Right cardiac atrium (tissue), 5 donors: ENCODE data around the gene TMEM220. TPM values are rescaled to one million over a fixed set of nuclear protein-coding genes. Genes with fewer than 3 reads are reported as not detected.
A peak's percentile ranks its signal among the peaks of the same experiment; 100 is the strongest.
"Not testable (repeated sequence)": the region's sequence is repeated elsewhere in the genome, so short reads cannot be mapped to it uniquely, and the experiment has no call there.

Source experiments
- ATAC-seq, 2 donors: fragments of 200-7000 bp; cut with Tn5 transposase; one replicate each; pipeline versions ENCODE4 v1.8.0 to v1.9.1; 2020; ENCODE audit warnings: moderate library complexity in 2 of 2, mild to moderate bottlenecking in 1 of 2
- DNase-seq, 3 donors: peaks; one replicate each; pipeline ENCODE4 v3.0.0-alpha.2; 2020
- H3K27ac ChIP-seq: one replicate; pipeline ENCODE4 v1.5.1; 2013; ENCODE audit warnings: mild to moderate bottlenecking, low read length, control low read depth, moderate library complexity
- H3K27me3 ChIP-seq: one replicate; pipeline ENCODE4 v1.6.1; 2013; ENCODE audit not compliant: control insufficient read depth, insufficient read depth
- H3K4me1 ChIP-seq: one replicate; pipeline ENCODE4 v1.6.1; 2013; ENCODE audit warnings: low read length; ENCODE audit not compliant: control insufficient read depth, insufficient read depth
- H3K4me3 ChIP-seq: one replicate; pipeline ENCODE4 v1.5.1; 2013; ENCODE audit warnings: low read length, control low read depth
- H3K9me3 ChIP-seq: one replicate; pipeline ENCODE4 v1.6.1; 2013; ENCODE audit warnings: low read length; ENCODE audit not compliant: control insufficient read depth
- WGBS: extraction: QIAGEN DNeasy Blood & Tissue Kit; methylation state at CpG from one replicate; pipeline ENCODE4 v1.1.7; 2013; 5-methylcytosine and 5-hydroxymethylcytosine counted together
- intact Hi-C, 4 donors: fragments of 100-400 bp; cut with DNase I; formaldehyde crosslinking; loops; one replicate each; pipeline versions ENCODE4 v1.11.0 to v1.14.0; 2022 to 2023
- polyA plus RNA-seq: library from polyadenylated mRNA; stranded (reverse); fragments of 200-250 nt; gene quantifications from one replicate; pipeline ENCODE4 v1.2.3, GENCODE V29; 2013
- total RNA-seq, 4 donors: library from RNA; stranded (reverse); fragmentation: NEBNext Ultra II Directional; extraction: Animal tissue kit (Norgen Biotek cat#: 25700); gene quantifications; one replicate each; pipeline ENCODE4 v1.2.1, GENCODE V29; 2021
- donor health status: healthy with polysubstance abuse.
- donor health status: DM: no; HTN: yes; CAD: no.
- donor health status: DM: no; HTN: no; CAD: no.
- donor health status: DM: no; HTN: yes; CAD: no; lungs with severe emphysema.
- donor health status: DM: yes; HTN: yes; CAD: no.

TMEM220 gene
- total and polyA plus RNA-seq, 5 donors, result 5.8 to 15.2 (median 8.3) TPM

DNA sequence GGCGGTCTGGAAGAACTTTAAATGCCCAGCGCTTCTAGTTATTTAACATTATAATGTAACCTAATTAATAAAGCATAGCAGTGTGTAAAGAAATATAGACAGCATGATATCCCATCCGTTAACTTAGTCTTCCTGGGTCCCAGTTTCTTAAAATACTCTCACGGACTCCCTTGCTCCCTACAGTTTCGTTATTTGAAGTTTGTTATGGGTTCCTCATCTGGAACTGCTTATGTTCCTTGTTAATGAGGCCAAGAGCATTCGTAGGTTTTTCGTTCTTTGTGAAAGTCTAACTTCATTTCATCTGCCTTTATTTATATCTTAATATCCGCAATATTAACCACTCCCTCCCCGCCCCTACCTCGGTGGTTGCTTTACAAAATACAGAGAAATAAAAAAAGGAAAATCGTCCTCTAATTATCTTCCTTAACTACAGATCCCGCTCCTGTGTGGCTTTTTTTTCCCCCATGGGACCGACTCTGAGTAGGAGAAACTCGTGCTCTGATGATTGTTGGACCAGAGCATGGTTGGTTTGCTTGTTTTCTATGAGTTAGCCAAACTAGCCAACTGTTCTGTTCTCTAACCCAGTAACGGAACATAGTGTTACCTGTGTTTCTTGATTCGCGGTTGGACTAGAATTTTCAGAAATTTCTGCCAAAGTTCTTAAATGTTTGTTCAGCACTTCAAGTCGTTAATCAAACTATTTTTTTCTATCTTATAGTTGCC lies 31.6 kb downstream of the TMEM220 start:
- Histone ChIP-seq H3K27me3 (no peaks in the 10 kb centered on the region), H3K9me3 (no peaks in the 10 kb centered on the region), H3K4me1 (peaks cover 2% of the 10 kb centered on the region), H3K27ac (peak overlapping the region; percentile 1), H3K4me3 (peak overlapping the region; percentile 86)
- no peak for DNase-seq
- 18% methylated on average over 18 of the region's 18 CpGs for WGBS
- intact Hi-C loops, result no loop called here
- ATAC-seq, result no peak

DNA sequence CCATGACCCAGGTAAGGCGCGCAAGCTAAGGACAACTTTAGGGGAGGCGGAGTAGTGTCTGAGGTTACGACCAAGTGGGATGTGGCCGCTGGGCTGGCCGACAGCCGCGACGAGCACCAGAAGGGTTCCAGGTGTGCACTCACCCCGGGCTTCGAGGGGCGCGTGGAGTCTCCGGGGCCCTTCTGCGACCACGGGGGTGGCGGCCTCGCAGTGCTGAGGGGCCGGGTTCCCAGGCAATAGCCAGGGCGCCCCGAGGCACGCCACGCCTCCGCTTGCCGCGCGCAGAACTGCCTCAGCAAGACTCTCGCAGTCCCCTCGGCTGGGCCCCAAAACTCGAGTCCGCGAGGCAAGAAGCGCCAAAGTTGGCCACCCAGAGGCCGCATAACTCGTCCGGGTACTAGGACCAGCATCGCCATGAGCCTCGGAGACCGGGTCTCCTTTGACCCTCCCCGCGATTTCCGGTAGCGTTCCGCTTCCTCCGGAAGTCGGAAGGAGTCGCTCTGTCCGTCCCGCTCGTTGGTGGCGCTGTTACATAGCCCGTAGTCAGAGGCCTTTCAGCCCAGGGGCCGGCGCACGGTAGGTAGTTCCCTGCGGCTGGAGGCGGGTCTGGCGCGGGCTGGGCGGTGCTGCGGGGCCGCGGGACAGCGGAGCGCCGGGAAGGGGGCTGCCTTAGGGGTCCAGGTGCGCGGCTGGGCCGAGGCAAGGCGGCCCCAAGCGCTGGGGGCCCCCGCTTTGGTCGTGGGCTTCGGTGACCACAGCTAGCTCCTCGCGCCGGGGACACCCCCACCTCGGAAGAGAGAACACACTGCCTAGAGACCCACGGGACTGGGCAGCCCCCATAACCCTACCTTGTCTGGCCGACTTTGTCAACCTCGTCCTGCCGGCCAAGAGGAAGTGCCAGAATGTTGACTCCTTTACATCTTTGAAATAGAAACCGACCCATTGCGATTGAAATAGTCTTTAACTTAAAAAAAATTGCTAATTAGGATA lies 32.4 kb downstream of the TMEM220 start, which contains the start of the genes ADPRM and SCO1:
ADPRM (plus strand) TSS at position 503 of the 990 bp plus-strand sequence. CDS start 7,333 bp downstream, outside the sequence.
SCO1 (minus strand) TSS at position 442 of the 990 bp plus-strand sequence; CDS start at position 416, 26 bp downstream.
- peak within 1 kb of the TSS; percentile 74 for H3K27ac ChIP-seq
- H3K4me3 ChIP-seq, result peak within 1 kb of the TSS; percentile 86
- ATAC-seq, result peak; percentile 99 to 100
- WGBS, result under 1% methylated on average over 84 of the region's 84 CpGs
- no peaks in the 10 kb centered on the region for H3K27me3 ChIP-seq
- DNase-seq, result peak; percentile 96 to 98 (median 96)
- no peaks in the 10 kb centered on the region for H3K9me3 ChIP-seq
- H3K4me1 ChIP-seq, result no peaks in the 10 kb centered on the region
- intact Hi-C loops, result no loop called here

DNA sequence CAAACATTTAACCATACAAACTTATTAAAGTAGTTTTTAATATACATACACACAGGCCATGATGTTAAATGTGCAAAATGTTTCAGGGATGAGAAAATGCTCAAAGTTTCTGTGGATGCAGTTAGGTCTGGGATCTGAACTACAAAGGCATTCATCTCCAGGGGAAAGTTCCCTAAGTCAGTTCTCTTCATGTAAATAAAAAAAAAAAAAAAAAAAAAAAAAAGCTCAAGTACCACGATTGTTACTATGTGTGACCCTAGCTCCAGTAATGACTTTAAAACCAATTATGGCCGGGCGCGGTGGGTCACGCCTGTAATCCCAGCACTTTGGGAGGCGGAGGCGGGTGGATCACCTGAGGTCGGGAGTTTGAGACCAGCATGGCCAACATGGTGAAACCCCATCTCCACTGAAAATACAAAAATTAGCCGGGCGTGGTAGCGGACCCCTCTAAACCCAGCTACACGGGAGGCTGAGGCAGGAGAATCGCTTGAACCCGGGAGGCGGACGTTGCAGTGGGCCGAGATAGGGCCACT lies 33.9 kb downstream of the TMEM220 start:
- DNase-seq, intact Hi-C loops, H3K9me3 ChIP-seq, H3K27me3 ChIP-seq, H3K4me1 ChIP-seq, ATAC-seq, H3K27ac ChIP-seq, H3K4me3 ChIP-seq: not testable (repeated sequence)
- 91% methylated on average over 17 of the region's 17 CpGs for WGBS

DNA sequence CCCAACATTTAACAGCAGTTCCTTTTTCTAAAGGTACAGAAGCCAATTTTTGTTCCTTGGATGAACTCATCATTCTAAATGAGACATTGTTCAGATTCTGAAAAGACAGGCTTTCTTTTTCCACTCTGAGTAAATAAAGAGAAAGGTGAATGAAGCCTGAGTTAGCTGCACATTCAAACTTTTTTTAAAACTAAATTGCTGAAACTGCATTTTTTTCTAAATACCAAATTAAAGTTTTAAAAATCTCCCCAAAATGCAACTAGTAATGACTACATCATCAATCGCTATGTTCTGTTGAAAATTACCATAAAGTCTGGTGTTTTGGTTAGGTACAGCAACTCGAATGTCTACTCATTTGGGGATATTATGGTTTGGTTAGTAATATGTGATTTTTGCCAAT lies 42.3 kb downstream of the TMEM220 start:
- no peak for DNase-seq
- Histone ChIP-seq H3K9me3 (no peaks in the 10 kb centered on the region), H3K27me3 (no peaks in the 10 kb centered on the region), H3K4me1 (no peaks in the 10 kb centered on the region), H3K4me3 (no peak overlapping the region), H3K27ac (no peak overlapping the region)
- ATAC-seq, result no peak
- intact Hi-C loops, result no loop called here
- WGBS, result 93% methylated on average over 2 of the region's 2 CpGs

DNA sequence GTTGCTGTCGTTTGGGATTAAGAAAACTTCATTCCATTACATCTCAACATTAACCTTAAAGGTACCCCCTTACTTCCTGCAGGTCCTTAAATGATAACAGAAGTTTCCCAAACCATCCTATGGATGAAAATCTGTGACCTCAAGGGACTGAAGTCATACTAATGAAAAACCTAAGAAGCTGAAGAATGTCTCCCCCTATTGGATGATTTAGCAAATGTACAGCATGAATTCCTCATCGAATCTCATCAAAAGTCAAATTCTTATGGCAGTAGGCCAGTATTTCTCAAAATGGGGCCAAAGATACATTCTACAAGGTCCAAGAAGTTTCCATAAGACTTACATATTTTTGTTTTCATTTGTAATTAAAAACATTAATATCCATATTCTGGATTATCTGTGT lies 46.0 kb downstream of the TMEM220 start:
- Histone ChIP-seq H3K4me1 (no peaks in the 10 kb centered on the region), H3K27ac (no peak overlapping the region), H3K4me3 (no peak overlapping the region), H3K9me3 (no peaks in the 10 kb centered on the region), H3K27me3 (no peaks in the 10 kb centered on the region)
- 71% methylated on average over 2 of the region's 2 CpGs for WGBS
- DNase-seq (no peak), ATAC-seq (no peak)
- intact Hi-C loops, result no loop called here

DNA sequence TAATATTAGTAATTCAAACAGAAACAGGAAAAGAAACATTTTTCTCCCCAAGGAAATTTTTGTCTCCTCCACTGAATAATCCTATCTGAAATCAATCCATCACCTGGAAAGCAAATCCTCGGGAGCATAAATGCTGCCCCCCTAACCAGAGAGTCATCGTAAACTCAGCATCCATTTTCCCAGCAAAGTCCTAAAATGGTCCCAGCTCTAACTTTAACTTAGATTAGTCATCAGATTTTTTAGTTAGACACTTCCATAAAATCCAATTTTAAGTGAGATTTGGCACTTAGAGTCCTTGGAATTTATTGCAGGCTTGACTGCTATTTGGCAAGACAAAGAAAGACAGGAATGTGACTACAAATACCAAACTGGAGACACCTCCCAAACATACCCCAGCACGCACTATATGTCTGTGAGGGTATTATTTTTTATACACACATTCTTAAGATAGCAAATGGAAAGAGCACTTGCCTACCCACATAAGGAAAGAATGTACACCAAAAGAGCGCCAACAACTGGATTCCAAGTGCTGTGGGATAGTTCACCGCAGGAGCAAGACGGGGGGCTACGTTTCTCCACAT lies 47.9 kb downstream of the TMEM220 start:
- Histone ChIP-seq H3K27ac (no peak overlapping the region), H3K9me3 (no peaks in the 10 kb centered on the region), H3K27me3 (no peaks in the 10 kb centered on the region), H3K4me1 (no peaks in the 10 kb centered on the region), H3K4me3 (no peak overlapping the region)
- 72% methylated on average over 7 of the region's 7 CpGs for WGBS
- DNase-seq (no peak), ATAC-seq (no peak)
- intact Hi-C loops, result no loop called here

DNA sequence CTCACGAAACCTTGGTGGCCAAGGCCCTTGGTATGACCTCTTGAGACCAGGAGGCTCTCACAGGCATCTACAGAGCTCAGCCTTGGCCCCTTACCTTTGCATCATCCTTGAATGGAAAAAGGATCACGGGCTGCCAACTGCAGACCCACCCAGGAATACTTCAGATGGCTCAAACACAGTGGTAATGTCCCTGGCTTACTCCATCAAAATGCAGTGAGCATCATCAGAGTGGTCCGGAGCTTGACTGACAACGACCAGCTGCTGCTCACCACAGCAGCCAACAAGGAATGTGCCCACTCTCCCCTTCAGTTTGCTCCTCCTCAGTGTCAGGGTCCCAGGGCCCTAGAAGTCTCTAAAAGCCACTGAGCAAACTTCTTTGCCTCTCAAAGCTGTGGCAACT lies 55.1 kb downstream of the TMEM220 start:
- ATAC-seq (no peak), DNase-seq (no peak)
- Histone ChIP-seq H3K4me1 (no peaks in the 10 kb centered on the region), H3K27me3 (no peaks in the 10 kb centered on the region), H3K4me3 (no peak overlapping the region), H3K27ac (no peak overlapping the region), H3K9me3 (no peaks in the 10 kb centered on the region)
- 92% methylated on average over 4 of the region's 4 CpGs for WGBS
- intact Hi-C loops, result no loop called here

DNA sequence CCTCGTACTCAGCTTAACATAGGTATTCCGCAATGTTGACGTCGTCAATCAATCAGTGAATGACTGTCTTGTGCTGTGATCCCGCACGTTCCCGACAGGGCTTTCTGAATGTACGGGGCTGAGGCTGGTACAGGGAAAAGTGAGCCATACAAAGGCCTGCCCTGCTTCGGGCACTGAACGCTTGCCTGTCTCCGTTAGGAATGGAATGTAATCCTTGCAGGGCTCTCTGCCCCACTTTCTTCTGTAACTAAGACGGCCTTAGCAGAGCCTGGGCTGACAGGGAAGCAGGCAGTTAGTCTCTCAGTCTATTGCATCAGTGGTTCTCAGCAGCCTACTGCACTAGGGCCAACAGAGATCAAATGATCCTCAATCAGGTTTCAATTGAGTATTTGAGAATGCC lies 56.5 kb downstream of the TMEM220 start:
- intact Hi-C loops, result no loop called here
- ATAC-seq, result no peak
- no peak for DNase-seq
- Histone ChIP-seq H3K27ac (no peak overlapping the region), H3K27me3 (no peaks in the 10 kb centered on the region), H3K4me1 (no peaks in the 10 kb centered on the region), H3K4me3 (no peak overlapping the region), H3K9me3 (no peaks in the 10 kb centered on the region)
- 89% methylated on average over 12 of the region's 12 CpGs for WGBS

DNA sequence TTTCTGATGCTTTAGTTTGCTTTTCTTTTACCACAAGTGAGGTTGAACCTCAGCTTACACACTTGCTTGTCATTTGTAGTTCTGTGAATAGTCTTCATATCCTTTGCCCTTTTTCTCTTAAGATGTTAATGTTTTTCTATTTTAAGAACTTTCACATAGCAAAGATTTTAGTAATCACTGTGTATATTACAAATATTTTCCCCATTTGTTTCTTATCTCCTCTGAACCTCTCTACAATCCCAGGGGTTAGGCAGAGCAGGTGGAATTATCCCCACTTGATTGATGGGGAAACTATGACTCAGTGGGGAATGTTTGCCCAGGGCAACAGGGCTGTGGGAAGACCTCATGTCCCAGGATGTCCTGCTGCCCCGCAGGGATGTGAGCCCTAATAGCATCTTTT lies 61.0 kb downstream of the TMEM220 start:
- no peaks in the 10 kb centered on the region for H3K27me3 ChIP-seq
- ATAC-seq, result no peak
- intact Hi-C loops, result no loop called here
- no peak for DNase-seq
- H3K9me3 ChIP-seq, result no peaks in the 10 kb centered on the region
- 78% methylated on average over 1 of the region's 1 CpG for WGBS
- H3K27ac ChIP-seq, result no peak overlapping the region
- no peaks in the 10 kb centered on the region for H3K4me1 ChIP-seq
- no peak overlapping the region for H3K4me3 ChIP-seq

DNA sequence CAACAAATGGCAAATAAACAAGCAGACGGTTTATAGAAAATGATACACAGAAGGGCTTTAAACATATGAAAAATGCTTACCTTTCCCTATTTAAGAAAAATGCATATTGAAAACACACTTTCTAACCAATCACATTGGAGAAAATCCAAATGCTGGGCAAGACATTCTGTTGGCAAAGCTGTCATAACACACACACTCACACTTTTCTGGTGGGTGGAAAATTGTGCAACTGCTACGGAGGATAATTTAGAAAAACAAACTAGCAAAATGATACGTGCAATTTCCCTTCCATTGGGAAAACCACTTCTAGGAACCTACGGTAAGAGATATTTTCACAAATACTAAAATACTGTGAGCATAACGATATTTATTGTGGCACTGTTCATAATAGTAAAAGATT lies 62.9 kb downstream of the TMEM220 start:
- H3K27ac ChIP-seq, result no peak overlapping the region
- no peaks in the 10 kb centered on the region for H3K27me3 ChIP-seq
- no peaks in the 10 kb centered on the region for H3K9me3 ChIP-seq
- DNase-seq (no peak), ATAC-seq (no peak)
- H3K4me3 ChIP-seq, result no peak overlapping the region
- intact Hi-C loops, result no loop called here
- no peaks in the 10 kb centered on the region for H3K4me1 ChIP-seq
- 84% methylated on average over 5 of the region's 5 CpGs for WGBS
